Spleen (tissue), 11 donors: ENCODE data around the gene MAB21L3. TPM values are rescaled to one million over a fixed set of nuclear protein-coding genes. Genes with fewer than 3 reads are reported as not detected.

ENCODE experiments used
- DNase-seq: peaks from one replicate; pipeline ENCODE4 v3.0.0-alpha.2; 2020
- H3K27ac ChIP-seq, 8 donors: fragments of 200-600 bp; sonication (generic) in 7 of 8; 1 replicate in 4 of 8; 2 replicates in 4 of 8; pipeline versions ENCODE4 v1.5.0 to v1.8.0; 2016 to 2021; ENCODE audit warnings: inconsistent platforms in 4 of 8, mild to moderate bottlenecking in 4 of 8, moderate library complexity in 1 of 8
- H3K27me3 ChIP-seq, 7 donors: fragments of 200-600 bp; sonication (generic) in 6 of 7; replicated peaks in 1 of 7; 1 replicate in 4 of 7; 2 replicates in 3 of 7; pipeline versions ENCODE4 v1.5.0 to v1.8.0; 2016 to 2021; ENCODE audit warnings: inconsistent platforms in 3 of 7, mild to moderate bottlenecking in 1 of 7
- H3K36me3 ChIP-seq, 6 donors: fragments of 200-600 bp; sonication (generic) in 5 of 6; 1 replicate in 4 of 6; 2 replicates in 2 of 6; pipeline versions ENCODE4 v1.5.0 to v1.8.0; 2016 to 2021; ENCODE audit warnings: inconsistent platforms in 2 of 6
- H3K4me1 ChIP-seq, 6 donors: fragments of 200-600 bp; sonication (generic) in 5 of 6; 1 replicate in 3 of 6; 2 replicates in 3 of 6; pipeline versions ENCODE4 v1.5.0 to v1.8.0; 2016 to 2021; ENCODE audit warnings: inconsistent platforms in 3 of 6
- H3K4me3 ChIP-seq, 8 donors: fragments of 200-600 bp; sonication (generic) in 7 of 8; 1 replicate in 4 of 8; 2 replicates in 4 of 8; pipeline versions ENCODE4 v1.5.0 to v1.8.0; 2016 to 2021; ENCODE audit warnings: inconsistent platforms in 4 of 8, mild to moderate bottlenecking in 4 of 8, moderate library complexity in 2 of 8
- H3K9me3 ChIP-seq, 8 donors: fragments of 200-600 bp; sonication (generic) in 7 of 8; 1 replicate in 4 of 8; 2 replicates in 4 of 8; pipeline versions ENCODE4 v1.5.0 to v1.8.0; 2016 to 2021; ENCODE audit warnings: inconsistent platforms in 4 of 8
- POLR2A ChIP-seq, 3 donors: fragments of 450-650 bp; IDR thresholded peaks; one replicate each; pipeline ENCODE4 v1.5.1; 2017; ENCODE audit warnings: antibody characterized with exemption in 3 of 3, mild to moderate bottlenecking in 1 of 3
- POLR2AphosphoS5 ChIP-seq, 3 donors: sonication (generic); formaldehyde crosslinking; IDR thresholded peaks; one replicate each; pipeline ENCODE4 v1.5.1; 2017; ENCODE audit warnings: antibody characterized with exemption in 3 of 3
- WGBS, 5 donors: extraction: QIAGEN DNeasy Blood & Tissue Kit in 3 of 5; methylation state at CpG; one replicate each; pipeline versions ENCODE4 v1.1.5 to v1.1.7; 2013 to 2018; 5-methylcytosine and 5-hydroxymethylcytosine counted together
- intact Hi-C: fragments of 100-400 bp; cut with DNase I; formaldehyde crosslinking; loops from one replicate; pipeline ENCODE4 v1.15.0; 2023; ENCODE audit warnings: low total_unique reads
- polyA plus RNA-seq, 3 donors: library from polyadenylated mRNA; stranded (reverse); fragments of 200-250 nt; gene quantifications; one replicate each; pipeline ENCODE4 v1.2.1, GENCODE V29; 2013
- total RNA-seq, 7 donors: library from RNA; depleted of rRNA in 3 of 7; stranded (reverse); fragments of >200 nt in 3 of 7; fragmentation: NEBNext Ultra II Directional in 4 of 7; extraction: Animal tissue kit (Norgen Biotek cat#: 25700) in 4 of 7; gene quantifications; one replicate each; pipeline versions ENCODE4 v1.1.0 to v1.2.1, GENCODE V29; 2016 to 2021
- TF ChIP-seq, protein P1 (sequence below), 11 experiments: fragments of 200-600 bp in 7 of 11; fragments of 450-650 bp in 4 of 11; sonication (generic) in 4 of 11; IDR thresholded peaks in 8 of 11; conservative IDR thresholded peaks in 3 of 11; 1 replicate in 7 of 11; 2 replicates in 4 of 11; pipeline versions ENCODE4 v1.4.0 to v1.8.0; 2016 to 2021; ENCODE audit warnings: antibody characterized with exemption in 11 of 11, inconsistent platforms in 4 of 11, mild to moderate bottlenecking in 1 of 11
- donor health status: healthy with polysubstance abuse.
- donor health status: DM: no; HTN: no; CAD: no; lungs with moderate emphysema.
- donor health status: DM: no; HTN: no; CAD: no.
- donor health status: Bipolar disorder and iron deficiency.
- donor health status: healthy.
- donor health status: DM: no; HTN: no; CAD: no.
- donor health status: DM: yes; HTN: yes; CAD: no.

Gene MAB21L3
- total and polyA plus RNA-seq, 10 donors, result 0.07 to 2.0 (median 0.89) TPM; not detected in 2

DNA sequence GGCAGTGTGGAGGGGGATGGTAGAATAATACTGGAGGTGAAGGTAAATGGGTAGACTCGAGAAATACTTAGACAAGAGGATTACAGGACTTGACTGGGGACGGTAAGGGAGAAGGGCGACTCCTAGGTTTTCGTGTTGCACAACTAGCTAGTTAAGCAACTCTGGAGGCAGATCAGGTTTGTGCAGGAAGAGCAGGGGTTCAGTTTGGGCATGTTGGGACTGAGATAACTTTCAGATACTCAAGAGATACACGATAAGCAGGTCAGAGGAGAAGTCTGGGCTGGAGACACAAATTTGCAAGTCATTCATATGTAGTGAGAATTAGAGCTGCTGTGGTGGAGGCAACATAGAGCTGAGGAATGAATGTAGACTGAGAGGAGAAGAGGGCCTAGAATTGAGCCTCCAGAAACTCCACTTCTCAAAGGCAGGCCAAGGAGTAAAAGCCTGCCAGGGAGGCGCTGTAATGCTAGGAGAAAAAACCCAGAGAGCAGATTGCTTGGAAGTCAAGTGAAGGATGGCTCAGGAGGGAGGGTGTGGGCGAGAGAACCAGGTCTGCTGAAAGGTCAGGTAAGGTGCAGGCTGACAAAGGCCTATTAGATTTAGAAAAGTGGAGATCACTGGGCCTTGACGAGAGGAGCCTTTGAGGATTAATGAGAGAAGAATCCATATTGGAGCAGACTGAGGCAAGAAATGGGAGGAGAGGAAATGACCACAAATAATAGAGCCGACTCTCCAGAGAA lies 20.8 kb downstream of the MAB21L3 start:
- Histone ChIP-seq H3K27ac (no peak overlapping the region), H3K36me3 (no peaks in the 10 kb centered on the region), H3K4me1 (no peaks in the 10 kb centered on the region), H3K9me3 (no peaks in the 10 kb centered on the region), H3K4me3 (no peak overlapping the region), H3K27me3 (peaks cover 0 to 5% (median 0%) of the 10 kb centered on the region in 7 donors)
- intact Hi-C loops, result no loop called here
- TF ChIP-seq POLR2AphosphoS5 (IDR thresholded peaks at IDR 0.05), result no peak
- TF ChIP-seq, protein P1, sequence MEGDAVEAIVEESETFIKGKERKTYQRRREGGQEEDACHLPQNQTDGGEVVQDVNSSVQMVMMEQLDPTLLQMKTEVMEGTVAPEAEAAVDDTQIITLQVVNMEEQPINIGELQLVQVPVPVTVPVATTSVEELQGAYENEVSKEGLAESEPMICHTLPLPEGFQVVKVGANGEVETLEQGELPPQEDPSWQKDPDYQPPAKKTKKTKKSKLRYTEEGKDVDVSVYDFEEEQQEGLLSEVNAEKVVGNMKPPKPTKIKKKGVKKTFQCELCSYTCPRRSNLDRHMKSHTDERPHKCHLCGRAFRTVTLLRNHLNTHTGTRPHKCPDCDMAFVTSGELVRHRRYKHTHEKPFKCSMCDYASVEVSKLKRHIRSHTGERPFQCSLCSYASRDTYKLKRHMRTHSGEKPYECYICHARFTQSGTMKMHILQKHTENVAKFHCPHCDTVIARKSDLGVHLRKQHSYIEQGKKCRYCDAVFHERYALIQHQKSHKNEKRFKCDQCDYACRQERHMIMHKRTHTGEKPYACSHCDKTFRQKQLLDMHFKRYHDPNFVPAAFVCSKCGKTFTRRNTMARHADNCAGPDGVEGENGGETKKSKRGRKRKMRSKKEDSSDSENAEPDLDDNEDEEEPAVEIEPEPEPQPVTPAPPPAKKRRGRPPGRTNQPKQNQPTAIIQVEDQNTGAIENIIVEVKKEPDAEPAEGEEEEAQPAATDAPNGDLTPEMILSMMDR (IDR thresholded peaks at IDR 0.05 in 8 of 11, conservative IDR thresholded peaks at IDR 0.05 in 3 of 11), result no peak
- no peak for TF ChIP-seq POLR2A (IDR thresholded peaks at IDR 0.05)
- no peak for DNase-seq
- 60 to 84% (median 67%) methylated on average over 9 of the region's 9 CpGs for WGBS, 5 donors

DNA sequence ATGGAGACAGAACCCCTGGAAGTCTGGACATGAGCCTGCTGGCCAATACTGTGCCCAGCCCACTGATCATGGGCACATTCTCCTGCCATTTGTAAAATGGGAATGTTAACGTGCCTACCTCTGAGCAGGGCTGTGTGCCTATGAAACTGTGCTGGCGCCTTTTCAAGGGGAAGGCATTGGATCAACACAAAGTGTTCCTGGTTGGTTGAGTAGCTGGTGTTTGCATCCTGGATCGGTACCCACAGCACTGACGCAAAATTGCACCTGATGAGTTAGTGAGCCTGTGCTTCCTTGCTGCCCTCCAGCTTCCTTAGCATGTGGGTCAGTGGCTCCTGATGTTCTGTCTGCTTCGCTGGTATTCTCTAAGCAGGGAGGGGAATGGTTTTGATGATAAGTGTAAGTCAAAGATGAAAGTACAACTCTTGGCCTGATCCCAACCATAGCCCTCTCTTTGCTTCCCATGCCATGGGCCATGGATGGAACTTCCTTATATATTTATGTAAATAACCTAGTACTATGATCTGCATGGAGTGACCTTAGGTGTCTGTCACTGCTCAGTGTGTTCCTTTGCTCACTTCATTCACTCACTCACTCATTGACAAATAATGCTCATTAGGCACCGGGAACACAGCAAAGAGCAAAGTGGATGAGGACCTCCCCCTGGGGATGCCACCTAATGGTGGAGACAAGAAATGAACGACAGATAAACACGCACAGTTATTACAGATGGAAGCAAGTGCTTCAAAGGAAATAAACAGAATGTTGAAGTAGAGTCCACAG lies 22.7 kb downstream of the MAB21L3 start:
- DNase-seq, result no peak
- H3K9me3 ChIP-seq, result no peaks in the 10 kb centered on the region
- H3K4me1 ChIP-seq, result peaks cover 0 to 4% (median 3%) of the 10 kb centered on the region in 6 donors
- H3K27ac ChIP-seq, result no peak overlapping the region
- no peak overlapping the region for H3K4me3 ChIP-seq
- no peak for TF ChIP-seq POLR2AphosphoS5 (IDR thresholded peaks at IDR 0.05)
- TF ChIP-seq, protein P1 (IDR thresholded peaks at IDR 0.05 in 8 of 11, conservative IDR thresholded peaks at IDR 0.05 in 3 of 11), result no peak
- TF ChIP-seq POLR2A (IDR thresholded peaks at IDR 0.05), result no peak
- 62 to 74% (median 68%) methylated on average over 7 to 8 of the region's 8 CpGs for WGBS, 5 donors
- peaks cover 0 to 5% (median 0%) of the 10 kb centered on the region in 7 donors for H3K27me3 ChIP-seq
- H3K36me3 ChIP-seq, result no peaks in the 10 kb centered on the region
- intact Hi-C loops, result no loop called here

DNA sequence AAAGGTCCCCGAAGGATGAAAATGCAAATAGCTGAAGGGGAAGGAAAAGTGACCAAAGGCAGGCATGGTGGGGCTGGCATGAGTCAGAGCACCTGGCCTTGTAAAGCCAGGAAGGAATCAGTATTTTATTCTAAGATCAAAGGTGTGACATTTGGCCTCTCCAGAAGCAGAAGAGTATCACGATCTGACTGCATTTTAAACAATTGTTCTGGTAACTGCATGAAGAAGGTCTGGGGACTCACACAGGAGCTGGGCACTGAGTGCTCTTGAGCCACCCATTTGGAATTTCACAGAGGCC lies 23.2 kb downstream of the MAB21L3 start:
- TF ChIP-seq POLR2A (IDR thresholded peaks at IDR 0.05), result no peak
- 32 to 57% (median 38%) methylated on average over 2 of the region's 2 CpGs for WGBS, 5 donors
- no peak overlapping the region for H3K4me3 ChIP-seq
- H3K4me1 ChIP-seq, result peaks cover 0 to 9% (median 7%) of the 10 kb centered on the region in 6 donors
- H3K27me3 ChIP-seq, result peaks cover 0 to 5% (median 0%) of the 10 kb centered on the region in 7 donors
- DNase-seq, result no peak
- H3K36me3 ChIP-seq, result no peaks in the 10 kb centered on the region
- H3K9me3 ChIP-seq, result no peaks in the 10 kb centered on the region
- no peak overlapping the region for H3K27ac ChIP-seq
- intact Hi-C loops, result no loop called here

DNA sequence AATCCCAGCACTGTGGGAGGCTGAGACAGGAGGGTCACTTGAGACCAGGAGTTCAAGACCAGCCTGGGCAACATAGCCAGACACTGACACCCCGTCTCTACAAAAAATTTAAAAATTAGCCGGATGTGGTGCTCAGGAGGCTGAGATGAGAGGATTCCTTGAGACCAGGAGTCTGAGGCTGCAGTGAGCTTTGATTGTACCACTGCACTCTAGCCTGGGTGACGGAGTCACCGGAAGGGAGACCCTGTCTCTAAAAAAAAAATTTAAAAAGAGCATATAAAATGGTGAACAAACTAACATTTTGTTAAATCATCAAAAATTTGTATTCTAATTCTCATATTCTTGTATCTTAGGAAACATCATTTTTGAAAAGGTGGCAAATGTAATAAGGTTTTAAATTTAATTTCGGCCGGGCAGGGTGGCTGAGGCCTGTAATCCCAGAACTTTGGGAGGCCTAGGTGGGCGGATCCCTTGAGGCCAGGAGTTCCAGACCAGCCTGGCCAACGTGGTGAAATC lies 27.1 kb downstream of the MAB21L3 start:
- H3K27me3 ChIP-seq, result peaks cover 0 to 10% (median 0%) of the 10 kb centered on the region in 7 donors
- intact Hi-C loops, result no loop called here
- peaks cover 0 to 10% (median 7%) of the 10 kb centered on the region in 6 donors for H3K4me1 ChIP-seq
- 94 to 98% (median 95%) methylated on average over 8 of the region's 8 CpGs for WGBS, 5 donors
- DNase-seq, result no peak
- peaks cover 0 to 1% (median 0%) of the 10 kb centered on the region in 8 donors for H3K9me3 ChIP-seq
- peak overlapping the region in 5 of 8 donors; percentile 43 to 69 (median 46) for H3K27ac ChIP-seq
- peak overlapping the region in 1 of 8 donors; percentile 51 for H3K4me3 ChIP-seq
- TF ChIP-seq POLR2A (IDR thresholded peaks at IDR 0.05) (no peak), POLR2AphosphoS5 (IDR thresholded peaks at IDR 0.05) (no peak)
- TF ChIP-seq, protein P1 (IDR thresholded peaks at IDR 0.05 in 8 of 11, conservative IDR thresholded peaks at IDR 0.05 in 3 of 11), result no peak
- H3K36me3 ChIP-seq, result no peaks in the 10 kb centered on the region
